GM03348 (cell line): ENCODE results near the gene FOXP4.

Source experiments
- DNase-seq: peaks from one replicate; pipeline ENCODE4 v3.0.0; 2012; ENCODE audit warnings: low spot score

FOXP4 gene

DNA sequence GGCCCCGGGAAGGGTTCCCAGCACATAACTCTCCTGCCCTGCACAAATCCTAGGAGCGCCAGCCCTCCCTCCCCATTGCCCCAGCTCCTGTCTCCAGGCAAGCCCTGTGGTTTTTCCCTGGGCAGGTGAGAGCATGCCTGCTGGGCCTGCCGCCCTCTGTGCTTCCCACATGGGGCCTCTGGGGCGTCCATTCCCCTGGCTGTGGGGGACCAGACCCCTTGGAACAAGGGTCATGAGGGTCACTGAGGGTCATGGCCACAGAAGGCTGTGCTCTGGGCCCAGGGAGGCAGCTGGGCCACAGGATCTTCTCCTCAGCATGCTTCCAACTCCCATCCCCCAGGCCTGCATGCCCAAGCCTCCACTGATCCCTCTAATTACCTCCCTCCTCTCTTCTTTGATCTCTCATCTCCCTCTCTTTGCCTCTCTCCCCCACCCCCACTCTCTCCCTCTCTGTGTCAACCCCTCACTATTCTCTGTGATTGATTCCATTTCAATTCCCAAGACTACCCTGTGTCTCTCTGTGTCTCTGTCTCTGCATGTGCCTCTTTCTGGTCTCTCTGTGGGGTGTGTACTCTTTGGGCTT, 98.2 kb downstream of the FOXP4 start:
- DNase-seq, result no peak

DNA sequence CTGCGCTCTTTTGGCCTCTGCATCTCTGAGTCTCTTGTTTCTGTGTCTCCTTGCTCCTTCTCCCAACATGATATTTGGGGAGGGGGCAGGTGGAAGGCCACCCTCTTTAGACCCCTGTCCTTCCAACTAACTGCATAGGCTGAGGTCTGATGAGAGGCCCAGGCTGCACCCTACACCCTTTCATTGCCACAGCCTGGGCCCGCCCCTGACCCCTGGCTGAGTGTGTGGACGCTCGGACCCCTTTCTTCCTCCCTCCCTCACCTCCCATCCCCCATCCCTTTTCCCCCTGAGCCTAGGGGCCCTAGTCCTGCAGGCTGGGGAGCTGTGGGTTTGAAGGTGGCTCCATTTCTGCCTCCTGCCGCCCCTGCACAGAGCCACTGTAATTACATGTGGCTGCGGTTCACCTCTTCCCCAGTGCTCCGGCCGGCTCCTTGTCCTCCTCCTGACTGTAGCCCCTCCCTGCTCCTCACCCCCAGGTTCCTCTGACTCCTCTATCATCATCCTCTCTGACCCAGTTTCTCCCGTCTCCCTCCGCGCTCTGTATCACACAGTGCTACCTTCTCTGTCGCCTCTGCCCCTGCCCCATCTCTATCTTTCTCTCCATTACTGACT, 98.9 kb downstream of the FOXP4 start:
- no peak for DNase-seq

- no peak for DNase-seq
These were observed 100.0 kb downstream of the FOXP4 start for GRCh38 chr6:41646026-41646795.

GRCh38 chr6:41647061-41647511, 100.9 kb downstream of the FOXP4 start:
- no peak for DNase-seq

DNA sequence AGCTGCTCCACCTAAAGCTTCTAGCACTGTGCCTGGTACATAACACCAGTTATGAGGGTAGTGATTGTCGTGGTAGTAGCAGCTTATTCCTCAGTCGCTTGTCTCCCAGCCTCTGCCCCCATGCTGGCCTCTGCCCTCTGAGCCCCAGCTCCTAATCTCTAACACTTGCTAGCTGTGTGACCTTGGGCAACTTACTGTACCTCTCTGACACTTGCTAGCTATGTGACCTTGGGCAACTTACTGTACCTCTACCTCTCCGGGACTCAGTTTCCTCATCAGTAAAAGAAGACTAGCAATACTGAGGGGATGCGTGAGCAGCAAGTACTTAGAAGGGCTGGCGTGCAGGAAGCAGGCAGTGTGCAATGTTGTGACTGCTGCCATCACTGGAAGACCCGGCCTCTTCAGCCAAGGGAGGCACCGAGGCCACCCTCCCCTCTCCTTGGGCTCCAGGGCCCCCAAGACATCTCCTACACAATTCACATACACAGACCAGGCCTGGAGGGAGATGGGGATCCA, 101.9 kb downstream of the FOXP4 start:
- DNase-seq, result no peak

DNA sequence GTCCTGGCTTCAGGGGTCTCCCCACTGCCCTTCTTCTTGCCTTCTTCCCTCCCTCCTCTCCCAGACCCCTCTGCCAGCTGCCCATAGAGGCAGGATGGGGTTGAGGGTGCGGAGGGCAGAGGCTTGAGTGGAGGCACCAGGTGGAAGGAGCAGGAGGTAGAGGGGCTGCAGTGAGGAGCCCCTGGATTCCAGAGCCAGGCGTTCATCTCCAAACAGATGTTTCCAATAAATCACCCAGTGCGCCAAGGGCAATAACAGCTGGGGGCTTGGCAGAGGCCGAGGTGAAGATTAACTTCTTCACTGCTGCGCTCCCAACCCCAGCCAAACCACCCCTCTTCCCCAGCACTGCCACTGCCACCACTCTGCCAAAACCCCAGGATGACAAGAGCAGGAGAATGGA, 102.7 kb downstream of the FOXP4 start:
- no peak for DNase-seq

DNA sequence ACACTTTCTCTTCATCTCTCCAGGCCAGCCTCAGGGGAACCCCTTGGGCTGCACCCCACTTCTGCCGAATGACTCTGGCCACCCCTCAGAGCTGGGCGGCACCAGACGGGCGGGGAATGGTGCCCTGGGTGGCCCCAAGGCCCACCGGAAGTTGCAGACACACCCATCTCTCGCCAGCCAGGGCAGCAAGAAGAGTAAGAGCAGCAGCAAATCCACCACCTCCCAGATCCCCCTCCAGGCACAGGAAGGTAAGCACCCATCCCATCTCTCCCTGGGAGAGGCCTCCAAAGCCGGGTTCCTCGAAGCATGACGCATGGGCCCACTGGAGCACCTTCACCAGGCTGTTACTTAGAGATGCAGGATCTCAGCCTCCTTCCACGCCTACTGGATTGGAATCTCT, 103.4 kb downstream of the FOXP4 start:
- no peak for DNase-seq

DNA sequence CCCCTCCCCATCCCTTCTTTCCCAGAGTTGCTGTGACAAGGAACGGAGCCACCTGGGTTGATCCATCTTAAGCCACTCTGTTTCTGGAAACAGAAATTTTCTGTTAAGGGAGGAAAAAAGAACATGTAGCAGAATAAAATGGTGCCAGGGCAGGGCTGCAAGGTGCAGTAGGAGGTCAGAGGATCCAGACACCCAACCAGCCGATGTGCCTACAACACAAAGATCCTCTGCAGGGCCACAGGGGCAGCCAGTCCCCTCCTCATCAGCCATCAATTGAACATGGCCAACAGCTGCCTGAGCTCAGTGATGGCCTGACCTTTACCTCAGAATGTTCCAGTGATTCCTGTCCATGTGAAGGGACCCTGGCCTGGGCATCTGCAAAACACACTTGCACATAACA, 103.9 kb downstream of the FOXP4 start:
- no peak for DNase-seq

- DNase-seq, result no peak
These were observed 105.2 kb downstream of the FOXP4 start for GRCh38 chr6:41651246-41651961.
